ENCODE data around the gene DGKI. TPM values are rescaled to one million over a fixed set of nuclear protein-coding genes. Genes with fewer than 3 reads are reported as not detected.

DGKI gene
- total RNA-seq, 2 donors from 2014 or later, result 0.04 to 0.64 TPM

- Mint-ChIP-seq H3K27ac (no peak overlapping the region), H3K36me3 (ENCODE audit: low read depth) (no peaks in the 10 kb centered on the region), H3K27me3 (ENCODE audit: insufficient read depth) (peaks cover 14% of the 10 kb centered on the region), H3K9me3 (no peaks in the 10 kb centered on the region), H3K4me3 (no peak overlapping the region), H3K4me1 (peaks cover 15% of the 10 kb centered on the region)
- Histone ChIP-seq H3K27me3 (ENCODE audit: control insufficient read depth, insufficient read depth, low read length, poor library complexity, severe bottlenecking) (peaks cover 15% of the 10 kb centered on the region), H3K36me3 (ENCODE audit: control insufficient read depth, insufficient read depth, low read length) (no peaks in the 10 kb centered on the region), H3K27ac (ENCODE audit: low read depth, low read length) (peak overlapping the region; percentile 3), H3K9me3 (ENCODE audit: control insufficient read depth, low read length) (no peaks in the 10 kb centered on the region), H3K4me1 (ENCODE audit: control insufficient read depth, insufficient read depth, low read length) (no peaks in the 10 kb centered on the region), H3K4me3 (ENCODE audit: low read length) (no peak overlapping the region), H3K9ac (ENCODE audit: extremely low read depth, low read length, poor library complexity, severe bottlenecking) (no peak overlapping the region)
- WGBS, 2 experiments (ENCODE audit: insufficient coverage in 1 of 2, insufficient read length in 1 of 2), result 33 to 47% methylated on average over 2 to 6 of the region's 6 CpGs
- no peak for TF ChIP-seq CTCF (conservative IDR thresholded peaks at IDR 0.05)
- DNase-seq, result peak; percentile 54
These were observed 6.6 kb downstream of the DGKI start for GRCh38 chr7:137839903-137840779.

- Mint-ChIP-seq H3K9me3 (peaks cover 5% of the 10 kb centered on the region), H3K4me1 (peaks cover 15% of the 10 kb centered on the region), H3K27me3 (ENCODE audit: insufficient read depth) (peaks cover 2% of the 10 kb centered on the region), H3K4me3 (no peak overlapping the region), H3K36me3 (ENCODE audit: low read depth) (no peaks in the 10 kb centered on the region), H3K27ac (no peak overlapping the region)
- Histone ChIP-seq H3K4me1 (ENCODE audit: control insufficient read depth, insufficient read depth, low read length) (no peaks in the 10 kb centered on the region), H3K9ac (ENCODE audit: extremely low read depth, low read length, poor library complexity, severe bottlenecking) (no peak overlapping the region), H3K27ac (ENCODE audit: low read depth, low read length) (no peak overlapping the region), H3K27me3 (ENCODE audit: control insufficient read depth, insufficient read depth, low read length, poor library complexity, severe bottlenecking) (peaks cover 1% of the 10 kb centered on the region), H3K9me3 (ENCODE audit: control insufficient read depth, low read length) (peaks cover 2% of the 10 kb centered on the region), H3K36me3 (ENCODE audit: control insufficient read depth, insufficient read depth, low read length) (no peaks in the 10 kb centered on the region), H3K4me3 (ENCODE audit: low read length) (no peak overlapping the region)
- 65 to 79% methylated on average over 5 to 7 of the region's 7 CpGs for WGBS, 2 experiments (ENCODE audit: insufficient coverage in 1 of 2, insufficient read length in 1 of 2)
- TF ChIP-seq CTCF (conservative IDR thresholded peaks at IDR 0.05), result no peak
- DNase-seq, result no peak
These were observed 8.0 kb downstream of the DGKI start for GRCh38 chr7:137838706-137839315.

GRCh38 chr7:137836541-137836940 is 10.2 kb downstream of the DGKI start:
- Histone ChIP-seq H3K4me3 (ENCODE audit: low read length) (no peak overlapping the region), H3K27me3 (ENCODE audit: control insufficient read depth, insufficient read depth, low read length, poor library complexity, severe bottlenecking) (no peaks in the 10 kb centered on the region), H3K9ac (ENCODE audit: extremely low read depth, low read length, poor library complexity, severe bottlenecking) (no peak overlapping the region), H3K9me3 (ENCODE audit: control insufficient read depth, low read length) (peaks cover 24% of the 10 kb centered on the region), H3K36me3 (ENCODE audit: control insufficient read depth, insufficient read depth, low read length) (no peaks in the 10 kb centered on the region), H3K4me1 (ENCODE audit: control insufficient read depth, insufficient read depth, low read length) (no peaks in the 10 kb centered on the region), H3K27ac (ENCODE audit: low read depth, low read length) (no peak overlapping the region)
- no peak overlapping the region for H3K4me3 Mint-ChIP-seq
- peaks cover 10% of the 10 kb centered on the region for H3K36me3 Mint-ChIP-seq (ENCODE audit: low read depth)
- no peak for TF ChIP-seq CTCF (conservative IDR thresholded peaks at IDR 0.05)
- peaks cover 27% of the 10 kb centered on the region for H3K9me3 Mint-ChIP-seq
- no peak for DNase-seq
- no peak overlapping the region for H3K27ac Mint-ChIP-seq
- H3K27me3 Mint-ChIP-seq (ENCODE audit: insufficient read depth), result peaks cover 2% of the 10 kb centered on the region
- H3K4me1 Mint-ChIP-seq, result peaks cover 15% of the 10 kb centered on the region
- 86% methylated on average over 1 of the region's 1 CpG; no CpG with 5 or more reads in 1 of the 2 experiments for WGBS, 2 experiments (ENCODE audit: insufficient coverage in 1 of 2, insufficient read length in 1 of 2)
